DND-41 (cell line): ENCODE measurements around the gene CCL14.
A peak's percentile ranks its signal among the peaks of the same experiment; 100 is the strongest.

ENCODE experiments used
- ATAC-seq: fragments of 200-7000 bp; cut with Tn5 transposase; 3 replicates; pipeline ENCODE4 v1.9.1; 2021; ENCODE audit warnings: low read depth; ENCODE audit not compliant: insufficient read depth
- DNase-seq: peaks from one replicate; pipeline ENCODE4 v3.0.0-alpha.2; 2020
- H2AFZ ChIP-seq: 2 replicates; pipeline ENCODE4 v1.6.0; 2012; ENCODE audit warnings: low read depth, low read length
- H3K27ac ChIP-seq: 2 replicates; pipeline ENCODE4 v1.5.1; 2012; ENCODE audit warnings: low read length, inconsistent platforms
- H3K27me3 ChIP-seq: fragments of 200-600 bp; sonication (generic); 2 replicates; pipeline ENCODE4 v1.6.0; 2012; ENCODE audit warnings: low read length, mild to moderate bottlenecking, inconsistent platforms; ENCODE audit not compliant: insufficient read depth, poor library complexity
- H3K36me3 ChIP-seq: 2 replicates; pipeline ENCODE4 v1.5.1; 2012; ENCODE audit warnings: low read length, inconsistent platforms; ENCODE audit not compliant: insufficient read depth
- H3K4me1 ChIP-seq: 2 replicates; pipeline ENCODE4 v1.5.1; 2012; ENCODE audit warnings: mild to moderate bottlenecking, low read length; ENCODE audit not compliant: insufficient read depth
- H3K4me2 ChIP-seq: 2 replicates; pipeline ENCODE4 v1.6.0; 2012; ENCODE audit warnings: mild to moderate bottlenecking, moderate library complexity, low read length, inconsistent platforms; ENCODE audit not compliant: insufficient read depth
- H3K4me3 ChIP-seq, 2 experiments: fragments of 200-600 bp in 1 of 2; shearing (Covaris generic) in 1 of 2; 2 replicates each; pipeline ENCODE4 v1.5.1; 2012 to 2016; ENCODE audit warnings: inconsistent platforms in 2 of 2, low read length in 2 of 2, mild to moderate bottlenecking in 2 of 2, low read depth in 1 of 2, moderate library complexity in 1 of 2
- H3K79me2 ChIP-seq: 2 replicates; pipeline ENCODE4 v1.6.0; 2012; ENCODE audit warnings: low read length, inconsistent platforms; ENCODE audit not compliant: insufficient read depth
- H3K9ac ChIP-seq: 2 replicates; pipeline ENCODE4 v1.6.0; 2012; ENCODE audit warnings: low read depth, mild to moderate bottlenecking, inconsistent platforms, low read length, moderate library complexity
- H3K9me3 ChIP-seq: 2 replicates; pipeline ENCODE4 v1.5.1; 2012; ENCODE audit warnings: low read length, moderate library complexity, mild to moderate bottlenecking, inconsistent platforms; ENCODE audit not compliant: insufficient read depth, severe bottlenecking
- H4K20me1 ChIP-seq: 2 replicates; pipeline ENCODE4 v1.6.0; 2012; ENCODE audit warnings: low read length; ENCODE audit not compliant: insufficient read depth
- CTCF ChIP-seq: IDR thresholded peaks from 2 replicates; pipeline ENCODE4 v1.5.1; 2012; ENCODE audit warnings: borderline replicate concordance, low read length, moderate library complexity, mild to moderate bottlenecking; ENCODE audit not compliant: poor library complexity, severe bottlenecking; ENCODE audit errors: extremely low read depth
- EZH2 ChIP-seq: IDR thresholded peaks from 3 replicates; pipeline ENCODE4 v1.6.1; 2012; ENCODE audit warnings: borderline replicate concordance, low read depth, mild to moderate bottlenecking, moderate library complexity, low read length, inconsistent platforms; ENCODE audit not compliant: severe bottlenecking

Gene CCL14

GRCh38 chr17:35982409-35983191 lies 3.9 kb downstream of the CCL14 start:
- TF ChIP-seq CTCF = no peak
- TF ChIP-seq EZH2 = no peak
- H3K9ac ChIP-seq = no peak overlapping the region
- H3K9me3 ChIP-seq = no peaks in the 10 kb centered on the region
- H3K27me3 ChIP-seq = no peaks in the 10 kb centered on the region
- H4K20me1 ChIP-seq = no peaks in the 10 kb centered on the region
- DNase-seq (no peak), ATAC-seq (no peak)
- H3K4me3 ChIP-seq = no peak overlapping the region
- H2AFZ ChIP-seq = no peak overlapping the region
- H3K4me2 ChIP-seq = no peak overlapping the region
- no peak overlapping the region for H3K27ac ChIP-seq
- H3K36me3 ChIP-seq = no peaks in the 10 kb centered on the region
- no peaks in the 10 kb centered on the region for H3K4me1 ChIP-seq
- no peaks in the 10 kb centered on the region for H3K79me2 ChIP-seq

GRCh38 chr17:35981908-35982330 lies 4.6 kb downstream of the CCL14 start:
- no peak overlapping the region for H3K9ac ChIP-seq
- H3K79me2 ChIP-seq = no peaks in the 10 kb centered on the region
- no peaks in the 10 kb centered on the region for H3K9me3 ChIP-seq
- no peak for ATAC-seq
- H3K36me3 ChIP-seq = no peaks in the 10 kb centered on the region
- H3K27ac ChIP-seq = no peak overlapping the region
- DNase-seq = no peak
- no peak overlapping the region for H3K4me2 ChIP-seq
- H3K4me1 ChIP-seq = no peaks in the 10 kb centered on the region
- no peaks in the 10 kb centered on the region for H3K27me3 ChIP-seq
- H4K20me1 ChIP-seq = no peaks in the 10 kb centered on the region
- H3K4me3 ChIP-seq = no peak overlapping the region
- H2AFZ ChIP-seq = no peak overlapping the region
- TF ChIP-seq CTCF = peak; percentile 23
- TF ChIP-seq EZH2 = no peak

- H3K4me1 ChIP-seq = no peaks in the 10 kb centered on the region
- H4K20me1 ChIP-seq = no peaks in the 10 kb centered on the region
- no peak within 1 kb of the TSS for H3K4me3 ChIP-seq
- DNase-seq (no peak), ATAC-seq (no peak)
- H3K79me2 ChIP-seq = no peaks in the 10 kb centered on the region
- no peaks in the 10 kb centered on the region for H3K9me3 ChIP-seq
- H3K27ac ChIP-seq = no peak within 1 kb of the TSS
- H3K4me2 ChIP-seq = no peak within 1 kb of the TSS
- no peak within 1 kb of the TSS for H2AFZ ChIP-seq
- no peaks in the 10 kb centered on the region for H3K27me3 ChIP-seq
- H3K36me3 ChIP-seq = no peaks in the 10 kb centered on the region
- H3K9ac ChIP-seq = no peak within 1 kb of the TSS
- TF ChIP-seq CTCF (no peak), EZH2 (no peak)
Observed at GRCh38 chr17:35981246-35981645, 5.3 kb downstream of the CCL14 start, which contains the start of gene CCL16. Gene CCL16, minus strand, starts transcription at chr17:35981497. Its CDS starts 77 bp downstream, at chr17:35981420.
